H1 (cell line): ENCODE data around the gene MLNR. TPM values are rescaled to one million over a fixed set of nuclear protein-coding genes. Genes with fewer than 3 reads are reported as not detected.

Source experiments
- CTCF ChIA-PET: fragments of 300-600 bp; sonication (Branson Sonifier 250); formaldehyde crosslinking; loops from one replicate; lab custom pipeline; 2021; ENCODE audit not compliant: partially characterized antibody; lab: Charles Lee
- POLR2A ChIA-PET: fragments of 300-600 bp; sonication (Branson Sonifier 250); formaldehyde crosslinking; loops from one replicate; lab custom pipeline; 2021; ENCODE audit warnings: inconsistent platforms; ENCODE audit not compliant: partially characterized antibody; lab: Charles Lee
- DNase-seq, 2 experiments: peaks; one replicate each; pipeline versions ENCODE4 v3.0.0 to v3.0.0-alpha.2; 2010 to 2022; ENCODE audit warnings: low spot score in 2 of 2, low read depth in 1 of 2, mixed read lengths in 1 of 2
- FAIRE-seq: peaks from 2 replicates; lab custom pipeline; 2011; peaks lifted over from hg19 to GRCh38; lab: Jason Lieb, UNC
- H2AFZ ChIP-seq: 2 replicates; pipeline ENCODE4 v1.8.1; 2012; ENCODE audit warnings: low read length, inconsistent platforms
- H2AK5ac ChIP-seq: 2 replicates; pipeline ENCODE4 v1.6.1; 2013; ENCODE audit warnings: low read depth, low read length
- H2BK120ac ChIP-seq: replicated peaks from 2 replicates; pipeline ENCODE3; 2013; ENCODE audit warnings: low read depth, low read length, inconsistent platforms
- H2BK12ac ChIP-seq: 2 replicates; pipeline ENCODE4 v1.6.1; 2013; ENCODE audit warnings: low read depth, low read length
- H2BK15ac ChIP-seq: 2 replicates; pipeline ENCODE4 v1.6.1; 2013; ENCODE audit warnings: low read length
- H2BK20ac ChIP-seq: 2 replicates; pipeline ENCODE4 v1.6.1; 2013; ENCODE audit warnings: low read length
- H2BK5ac ChIP-seq: 2 replicates; pipeline ENCODE4 v1.6.1; 2013; ENCODE audit warnings: low read depth, low read length
- H3K14ac ChIP-seq: 2 replicates; pipeline ENCODE4 v1.6.1; 2013; ENCODE audit warnings: inconsistent platforms; ENCODE audit not compliant: insufficient read length
- H3K18ac ChIP-seq: 2 replicates; pipeline ENCODE4 v1.6.1; 2013; ENCODE audit warnings: low read length; ENCODE audit errors: extremely low read depth
- H3K23ac ChIP-seq: 2 replicates; pipeline ENCODE4 v1.6.1; 2013; ENCODE audit warnings: inconsistent platforms; ENCODE audit not compliant: insufficient read length
- H3K23me2 ChIP-seq: 2 replicates; pipeline ENCODE4 v1.6.1; 2013; ENCODE audit warnings: low read depth, low read length
- H3K27ac ChIP-seq: 2 replicates; pipeline ENCODE4 v1.6.1; 2011; ENCODE audit warnings: low read depth, low read length, inconsistent platforms
- H3K27me3 ChIP-seq, 4 experiments: replicated peaks in 1 of 4; 1 replicate in 1 of 4; 2 replicates in 3 of 4; pipeline versions ENCODE4 v1.6.1 to v1.8.1; 2011 to 2013; ENCODE audit warnings: low read length in 3 of 4, mild to moderate bottlenecking in 3 of 4, inconsistent platforms in 2 of 4, mixed read lengths in 2 of 4, moderate library complexity in 1 of 4; ENCODE audit not compliant: control insufficient read depth in 3 of 4, insufficient read depth in 3 of 4; ENCODE audit errors: extremely low read depth in 1 of 4
- H3K36me3 ChIP-seq, 4 experiments: 2 replicates each; pipeline versions ENCODE4 v1.6.1 to v1.8.1; 2011 to 2013; ENCODE audit warnings: mild to moderate bottlenecking in 4 of 4, low read length in 3 of 4, moderate library complexity in 2 of 4, control low read depth in 1 of 4, inconsistent platforms in 1 of 4; ENCODE audit not compliant: insufficient read depth in 4 of 4, control insufficient read depth in 2 of 4
- H3K4ac ChIP-seq: replicated peaks from 2 replicates; pipeline ENCODE3; 2013; ENCODE audit warnings: low read length, low read depth, mixed read lengths, inconsistent platforms; ENCODE audit not compliant: insufficient read length
- H3K4me1 ChIP-seq, 4 experiments: replicated peaks in 1 of 4; 1 replicate in 1 of 4; 2 replicates in 3 of 4; pipeline versions ENCODE4 v1.6.1 to v1.8.1; 2011 to 2013; ENCODE audit warnings: low read length in 3 of 4, inconsistent platforms in 2 of 4, mixed read lengths in 1 of 4; ENCODE audit not compliant: insufficient read depth in 4 of 4, control insufficient read depth in 3 of 4
- H3K4me2 ChIP-seq, 2 experiments: 2 replicates each; pipeline versions ENCODE4 v1.6.1 to v1.8.1; 2011 to 2013; ENCODE audit warnings: low read depth in 2 of 2, low read length in 2 of 2, control low read depth in 1 of 2, inconsistent platforms in 1 of 2, mild to moderate bottlenecking in 1 of 2; ENCODE audit not compliant: insufficient read depth in 1 of 2
- H3K4me3 ChIP-seq, 4 experiments: fragments of 200-600, 300-600 bp in 1 of 4; sonication (generic), shearing (Covaris generic), sonication (Bioruptor Twin) in 1 of 4; 2 replicates each; pipeline versions ENCODE4 v1.5.1 to v1.8.1; 2011 to 2016; ENCODE audit warnings: low read length in 4 of 4, low read depth in 3 of 4, control low read depth in 2 of 4, inconsistent platforms in 2 of 4, mild to moderate bottlenecking in 2 of 4, mixed read lengths in 1 of 4, moderate library complexity in 1 of 4; ENCODE audit not compliant: insufficient read depth in 2 of 4; ENCODE audit errors: extremely low read depth in 1 of 4
- H3K56ac ChIP-seq: replicated peaks from 2 replicates; pipeline ENCODE3; 2013; ENCODE audit warnings: low read depth, mild to moderate bottlenecking, mixed read lengths, low read length, inconsistent platforms; ENCODE audit not compliant: insufficient read length
- H3K79me1 ChIP-seq: 2 replicates; pipeline ENCODE4 v1.6.1; 2013; ENCODE audit warnings: low read depth, low read length, control low read depth
- H3K79me2 ChIP-seq, 2 experiments: 2 replicates each; pipeline versions ENCODE4 v1.6.1 to v1.8.1; 2012 to 2013; ENCODE audit warnings: low read length in 2 of 2, mild to moderate bottlenecking in 2 of 2, inconsistent platforms in 1 of 2; ENCODE audit not compliant: insufficient read depth in 2 of 2, control insufficient read depth in 1 of 2
- H3K9ac ChIP-seq, 4 experiments: replicated peaks in 1 of 4; 1 replicate in 1 of 4; 2 replicates in 3 of 4; pipeline versions ENCODE4 v1.6.1 to v1.8.1; 2011 to 2013; ENCODE audit warnings: low read depth in 3 of 4, low read length in 3 of 4, control low read depth in 2 of 4, mild to moderate bottlenecking in 2 of 4, moderate library complexity in 2 of 4, inconsistent platforms in 1 of 4; ENCODE audit errors: extremely low read depth in 1 of 4
- H3K9me3 ChIP-seq, 2 experiments: 2 replicates each; pipeline versions ENCODE4 v1.6.1 to v1.8.1; 2012 to 2013; ENCODE audit warnings: mild to moderate bottlenecking in 2 of 2, moderate library complexity in 2 of 2, control low read depth in 1 of 2, inconsistent platforms in 1 of 2, low read depth in 1 of 2, low read length in 1 of 2, mixed read lengths in 1 of 2; ENCODE audit not compliant: insufficient read depth in 2 of 2
- H4K20me1 ChIP-seq, 2 experiments: replicated peaks in 1 of 2; 2 replicates each; pipeline versions ENCODE3 to v1.8.1; 2011 to 2013; ENCODE audit warnings: inconsistent platforms in 2 of 2, low read length in 2 of 2, mild to moderate bottlenecking in 1 of 2; ENCODE audit not compliant: insufficient read depth in 2 of 2, control insufficient read depth in 1 of 2
- H4K5ac ChIP-seq: 2 replicates; pipeline ENCODE4 v1.6.1; 2013; ENCODE audit warnings: low read length, low read depth, mixed read lengths, inconsistent platforms; ENCODE audit not compliant: insufficient read length
- H4K8ac ChIP-seq: 2 replicates; pipeline ENCODE4 v1.8.0; 2013; ENCODE audit warnings: mild to moderate bottlenecking, moderate library complexity, low read length, inconsistent platforms; ENCODE audit not compliant: insufficient read depth; ENCODE audit errors: extremely low read depth
- H4K91ac ChIP-seq: replicated peaks from 2 replicates; pipeline ENCODE3; 2013; ENCODE audit warnings: low read length, mixed read lengths, inconsistent platforms; ENCODE audit not compliant: insufficient read length
- FOSL1 ChIP-seq: IDR thresholded peaks from 2 replicates; pipeline ENCODE4 v1.6.1; 2011; ENCODE audit warnings: mild to moderate bottlenecking, low read depth, low read length, moderate library complexity; ENCODE audit not compliant: insufficient read depth
- GTF2F1 ChIP-seq: IDR thresholded peaks from 2 replicates; pipeline ENCODE4 v1.6.1; 2012; ENCODE audit warnings: low read depth, low read length, improper control_type of control experiment, borderline replicate concordance
- HDAC6 ChIP-seq: IDR thresholded peaks from one replicate; pipeline ENCODE4 v1.7.1; 2012; ENCODE audit warnings: low read depth, mild to moderate bottlenecking, inconsistent platforms, low read length, moderate library complexity
- JUN ChIP-seq: IDR thresholded peaks from 2 replicates; pipeline ENCODE4 v1.6.1; 2011; ENCODE audit warnings: low read depth, mild to moderate bottlenecking, improper control_type of control experiment, low read length
- KDM4A ChIP-seq: IDR thresholded peaks from one replicate; pipeline ENCODE4 v1.7.1; 2012; ENCODE audit warnings: low read depth, mild to moderate bottlenecking, moderate library complexity, low read length, inconsistent platforms; ENCODE audit not compliant: severe bottlenecking
- KDM5A ChIP-seq: fragments of 200-600 bp; IDR thresholded peaks from 2 replicates; pipeline ENCODE4 v1.7.1; 2012; ENCODE audit warnings: mild to moderate bottlenecking, low read length, inconsistent platforms, mixed read lengths
- NANOG ChIP-seq: IDR thresholded peaks from 2 replicates; pipeline ENCODE4 v1.6.1; 2011; ENCODE audit warnings: low read length, low read depth, mild to moderate bottlenecking, inconsistent platforms; ENCODE audit not compliant: insufficient read depth, poor library complexity, severe bottlenecking
- RNF2 ChIP-seq: fragments of 200-900, 300-1000 bp; sonication (generic); IDR thresholded peaks from 2 replicates; pipeline ENCODE4 v1.7.1; 2016; ENCODE audit warnings: borderline replicate concordance, low read depth, mild to moderate bottlenecking, antibody characterized with exemption, low read length; ENCODE audit not compliant: poor library complexity, severe bottlenecking; ENCODE audit errors: missing control alignments
- SIN3A ChIP-seq, 2 experiments: IDR thresholded peaks in 1 of 2; conservative IDR thresholded peaks in 1 of 2; 2 replicates each; pipeline ENCODE4 v1.6.1; 2011 to 2012; ENCODE audit warnings: low read length in 2 of 2, improper control_type of control experiment in 1 of 2, low read depth in 1 of 2, mild to moderate bottlenecking in 1 of 2
- SRF ChIP-seq: IDR thresholded peaks from 2 replicates; pipeline ENCODE4 v1.6.1; 2011; ENCODE audit warnings: mild to moderate bottlenecking, low read depth, low read length, moderate library complexity
- USF2 ChIP-seq: IDR thresholded peaks from 2 replicates; pipeline ENCODE4 v1.6.1; 2011; ENCODE audit warnings: low read length, improper control_type of control experiment
- WGBS, 2 experiments: shearing (Covaris generic) in 1 of 2; methylation state at CpG; one replicate each; pipeline versions ENCODE4 v1.1.6 to v1.1.7; 2013 to 2015; ENCODE audit warnings: low lambda C conversion rate in 2 of 2, mixed read lengths in 2 of 2, inconsistent platforms in 1 of 2, low coverage in 1 of 2, missing lambda C conversion rate in 1 of 2; ENCODE audit not compliant: insufficient replicate concordance in 2 of 2, insufficient coverage in 1 of 2, insufficient read length in 1 of 2; ENCODE audit errors: extremely low coverage in 1 of 2, missing lambda C conversion rate in 1 of 2; 5-methylcytosine and 5-hydroxymethylcytosine counted together
- polyA plus RNA-seq, 7 experiments: library from polyadenylated mRNA; depleted of rRNA in 3 of 7; stranded (reverse) in 5 of 7; unstranded in 2 of 7; fragments of >200 nt in 5 of 7; fragments of 200-250 nt in 2 of 7; gene quantifications; 1 replicate in 5 of 7; 2 replicates in 1 of 7; 4 replicates in 1 of 7; pipeline versions ENCODE4 v1.2.1 to v1.2.3, GENCODE V29; 2011 to 2013; ENCODE audit warnings: missing spikeins in 2 of 7, mixed read lengths in 2 of 7
- total RNA-seq: library from RNA; stranded (reverse); fragmentation: NEBNext Ultra II Directional; extraction: Animal tissue kit (Norgen Biotek cat#: 25700); gene quantifications from 2 replicates; pipeline ENCODE4 v1.2.1, GENCODE V29; 2021
- TF ChIP-seq, protein P1 (sequence below): IDR thresholded peaks from 2 replicates; pipeline ENCODE4 v1.6.1; 2012; ENCODE audit warnings: inconsistent platforms

Gene MLNR
- total and polyA plus RNA-seq, 2 of the 8 experiments (the other 6 are each of a cell fraction or from before 2014, with no cell fraction given) = 0.24 to 0.29 TPM

- no peak overlapping the region for H3K56ac ChIP-seq
- no peaks in the 10 kb centered on the region for H3K79me2 ChIP-seq
- no peak overlapping the region for H3K27ac ChIP-seq
- H3K36me3 ChIP-seq = no peaks in the 10 kb centered on the region
- H4K91ac ChIP-seq = no peak overlapping the region
- H2BK12ac ChIP-seq = no peak overlapping the region
- no peak overlapping the region for H3K23ac ChIP-seq
- no peak overlapping the region for H2AK5ac ChIP-seq
- H3K4me3 ChIP-seq = no peak overlapping the region
- no peaks in the 10 kb centered on the region for H4K20me1 ChIP-seq
- no peaks in the 10 kb centered on the region for H3K27me3 ChIP-seq
- no peaks in the 10 kb centered on the region; the same call in 1 of the 2 replicates for H3K23me2 ChIP-seq
- ChIA-PET POLR2A (interaction anchor here (0.7 to 1.6 kb wide), 2 partner anchors 9 to 109 kb away, joined by 3 to 5 read pairs; partner anchors contain the start of gene CDADC1), CTCF (interaction anchor here (2.1 to 3.2 kb wide), 2 partner anchors 9 to 41 kb away, joined by 23 to 25 read pairs; no protein-coding TSS in a partner anchor)
- H2BK20ac ChIP-seq = no peak overlapping the region
- no peak overlapping the region for H4K8ac ChIP-seq
- no peaks in the 10 kb centered on the region for H3K79me1 ChIP-seq
- H2BK120ac ChIP-seq = no peak overlapping the region
- DNase-seq (no peak), FAIRE-seq (no peak)
- H3K9me3 ChIP-seq = no peaks in the 10 kb centered on the region
- no peak overlapping the region for H2BK15ac ChIP-seq
- H3K4me1 ChIP-seq = no peaks in the 10 kb centered on the region
- WGBS, 2 experiments = 85% methylated on average over 2 of the region's 2 CpGs; no CpG with 5 or more reads in 1 of the 2 experiments
- no peak overlapping the region for H3K14ac ChIP-seq
- H3K9ac ChIP-seq = no peak overlapping the region
- no peak overlapping the region for H3K4ac ChIP-seq
- no peak overlapping the region for H4K5ac ChIP-seq
- H2BK5ac ChIP-seq = no peak overlapping the region
- H3K18ac ChIP-seq = no peak overlapping the region
- H3K4me2 ChIP-seq = no peak overlapping the region
- no peak overlapping the region for H2AFZ ChIP-seq
- TF ChIP-seq KDM4A (no peak), HDAC6 (no peak), GTF2F1 (no peak), KDM5A (no peak), FOSL1 (no peak), NANOG (no peak), SRF (no peak), USF2 (no peak), SIN3A (conservative IDR thresholded peaks at IDR 0.05 in 1 of 2, IDR thresholded peaks at IDR 0.05 in 1 of 2; ENCODE audit: low read depth in 1 of 2, low read length in 2 of 2) (no peak), JUN (no peak), RNF2 (no peak)
- TF ChIP-seq, protein P1, sequence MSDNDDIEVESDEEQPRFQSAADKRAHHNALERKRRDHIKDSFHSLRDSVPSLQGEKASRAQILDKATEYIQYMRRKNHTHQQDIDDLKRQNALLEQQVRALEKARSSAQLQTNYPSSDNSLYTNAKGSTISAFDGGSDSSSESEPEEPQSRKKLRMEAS = no peak
Observed at GRCh38 chr13:49238621-49239020, 18.5 kb downstream of the MLNR start.
